Mesenteric fat pad (tissue), 1 donor: ENCODE measurements around the gene NEU4. TPM values are rescaled to one million over a fixed set of nuclear protein-coding genes. Genes with fewer than 3 reads are reported as not detected.
"Not testable (repeated sequence)": the region's sequence is repeated elsewhere in the genome, so short reads cannot be mapped to it uniquely, and the experiment has no call there.

ENCODE experiments used
- DNase-seq: peaks from one replicate; pipeline ENCODE4 v3.0.0-alpha.2; 2020; ENCODE audit warnings: low spot score
- total RNA-seq: library from RNA; stranded (reverse); fragmentation: NEBNext Ultra II Directional; extraction: Animal tissue kit (Norgen Biotek cat#: 25700); gene quantifications from one replicate; pipeline ENCODE4 v1.2.1, GENCODE V29; 2021
- donor health status: DM: yes; HTN: yes; CAD: no.

NEU4 gene
- total RNA-seq, 1 donor from 2014 or later, result 1.1 TPM

- DNase-seq, result peak; percentile 89
Measured at GRCh38 chr2:241812730-241813643, 4.0 kb downstream of the NEU4 start.

GRCh38 chr2:241813644-241814392 is 4.8 kb downstream of the NEU4 start:
- no peak for DNase-seq

- DNase-seq, result no peak
Measured at GRCh38 chr2:241814393-241814642, 5.3 kb downstream of the NEU4 start.

GRCh38 chr2:241814643-241815476 is 5.9 kb downstream of the NEU4 start:
- peak; percentile 85 for DNase-seq

GRCh38 chr2:241815477-241816430 is 6.8 kb downstream of the NEU4 start:
- DNase-seq, result peak; percentile 87

GRCh38 chr2:241816431-241817121 is 7.6 kb downstream of the NEU4 start:
- DNase-seq, result peak; percentile 83

GRCh38 chr2:241817126-241817820 is 8.3 kb downstream of the NEU4 start:
- peak; percentile 85 for DNase-seq

GRCh38 chr2:241817821-241818215 is 8.8 kb downstream of the NEU4 start:
- DNase-seq, result not testable (repeated sequence)

- DNase-seq, result peak; percentile 80
Measured at GRCh38 chr2:241818229-241818942, 9.4 kb downstream of the NEU4 start.

GRCh38 chr2:241818943-241819270 is 9.9 kb downstream of the NEU4 start:
- DNase-seq, result peak; percentile 84

- peak; percentile 85 for DNase-seq
Measured at GRCh38 chr2:241819947-241820624, 11.1 kb downstream of the NEU4 start.

GRCh38 chr2:241820625-241821384 is 11.8 kb downstream of the NEU4 start:
- DNase-seq, result peak; percentile 53

GRCh38 chr2:241821460-241822263 is 12.7 kb downstream of the NEU4 start:
- DNase-seq, result peak; percentile 79

GRCh38 chr2:241822264-241822623 is 13.3 kb downstream of the NEU4 start:
- no peak for DNase-seq

- not testable (repeated sequence) for DNase-seq
Measured at GRCh38 chr2:241823531-241824437, 14.8 kb downstream of the NEU4 start.
